HCT116 (cell line): ENCODE results near the gene LKAAEAR1. TPM values are rescaled to one million over a fixed set of nuclear protein-coding genes. Genes with fewer than 3 reads are reported as not detected.

Experiments used
- ATAC-seq: fragments of 200-7000 bp; cut with Tn5 transposase; 2 replicates; pipeline ENCODE4 v1.9.1; 2020; ENCODE audit warnings: mild to moderate bottlenecking, moderate library complexity
- BruUV-seq: library from RNA; stranded (reverse); fragments of 400-500 nt; replicated peaks from 2 replicates; lab custom pipeline; 2021; lab: Mats Ljungman, UMichigan
- CTCF ChIA-PET: fragments of 300-600 bp; sonication (Branson Sonifier 250); formaldehyde crosslinking; loops from one replicate; lab custom pipeline; 2021; ENCODE audit warnings: antibody characterized with exemption; lab: Charles Lee
- POLR2A ChIA-PET: fragments of 300-600, 350-600 bp; sonication (Branson Sonifier 250); formaldehyde crosslinking; loops from one replicate; lab custom pipeline; 2021; ENCODE audit warnings: antibody characterized with exemption; lab: Charles Lee
- RAD21 ChIA-PET, 2 experiments: fragments of 300-600 bp; sonication (Branson Sonifier 250); formaldehyde crosslinking; loops; one replicate each; lab custom pipeline; 2023; ENCODE audit warnings: low total read pairs in 2 of 2; ENCODE audit not compliant: uncharacterized antibody in 2 of 2, unreplicated experiment in 2 of 2, low non-redundant PET in 1 of 2; lab: Charles Lee
- DNase-seq: peaks from one replicate; pipeline ENCODE4 v3.0.0-alpha.2; 2010; ENCODE audit warnings: low read depth, low spot score
- H2AFZ ChIP-seq: fragments of 200-600 bp; shearing (Covaris generic), sonication (generic); 2 replicates; pipeline ENCODE4 v1.6.1; 2017; ENCODE audit warnings: low read depth, mixed run types, mixed read lengths, antibody characterized with exemption, low read length; ENCODE audit not compliant: poor library complexity, severe bottlenecking
- H3K27ac ChIP-seq: 2 replicates; pipeline ENCODE4 v1.5.1; 2012; ENCODE audit warnings: low read depth, low read length
- H3K27me3 ChIP-seq: fragments of 200-600 bp; sonication (generic); 2 replicates; pipeline ENCODE4 v1.6.1; 2016; ENCODE audit warnings: mixed run types, low read length, mixed read lengths; ENCODE audit not compliant: insufficient read depth
- H3K36me3 ChIP-seq, 2 experiments: fragments of 200-500 bp in 1 of 2; fragments of 200-600 bp in 1 of 2; sonication (Bioruptor generic) in 1 of 2; sonication (generic) in 1 of 2; 2 replicates each; pipeline versions ENCODE4 v1.5.1 to v1.6.1; 2014 to 2016; ENCODE audit warnings: low read length in 2 of 2, inconsistent platforms in 1 of 2, mixed read lengths in 1 of 2, mixed run types in 1 of 2; ENCODE audit not compliant: insufficient read depth in 2 of 2, control insufficient read depth in 1 of 2
- H3K4me1 ChIP-seq, 2 experiments: fragments of 200-600 bp in 1 of 2; sonication (generic) in 1 of 2; 2 replicates each; pipeline versions ENCODE4 v1.5.1 to v1.6.1; 2012 to 2017; ENCODE audit warnings: low read length in 2 of 2, inconsistent platforms in 1 of 2, mild to moderate bottlenecking in 1 of 2, mixed read lengths in 1 of 2, mixed run types in 1 of 2, moderate library complexity in 1 of 2; ENCODE audit not compliant: insufficient read depth in 2 of 2, control insufficient read depth in 1 of 2
- H3K4me2 ChIP-seq: fragments of 200-600 bp; sonication (generic); 2 replicates; pipeline ENCODE4 v1.6.1; 2017; ENCODE audit warnings: mixed run types, low read length, mixed read lengths
- H3K4me3 ChIP-seq, 2 experiments: fragments of 200-600 bp in 1 of 2; sonication (generic) in 1 of 2; replicated peaks in 1 of 2; 2 replicates each; pipeline ENCODE4 v1.5.1; 2011 to 2016; ENCODE audit warnings: low read length in 2 of 2, control low read depth in 1 of 2, low read depth in 1 of 2, mild to moderate bottlenecking in 1 of 2, mixed read lengths in 1 of 2, mixed run types in 1 of 2
- H3K79me2 ChIP-seq: fragments of 200-600 bp; sonication (generic); 2 replicates; pipeline ENCODE4 v1.6.1; 2017; ENCODE audit warnings: mild to moderate bottlenecking, mixed run types, low read length, moderate library complexity, mixed read lengths; ENCODE audit not compliant: insufficient read depth
- H3K9ac ChIP-seq: fragments of 200-600 bp; sonication (generic); 2 replicates; pipeline ENCODE4 v1.6.1; 2016; ENCODE audit warnings: low read length, mixed read lengths
- H3K9me2 ChIP-seq: fragments of 200-600 bp; sonication (generic), shearing (Covaris generic); 2 replicates; pipeline ENCODE4 v1.6.1; 2017; ENCODE audit warnings: mixed run types, mild to moderate bottlenecking, moderate library complexity; ENCODE audit not compliant: insufficient read depth
- H3K9me3 ChIP-seq, 2 experiments: fragments of 200-500 bp in 1 of 2; fragments of 200-600 bp in 1 of 2; sonication (Bioruptor generic) in 1 of 2; sonication (generic) in 1 of 2; 2 replicates each; pipeline ENCODE4 v1.6.1; 2014 to 2017; ENCODE audit warnings: low read length in 2 of 2, mixed read lengths in 2 of 2, inconsistent platforms in 1 of 2, low read depth in 1 of 2, mild to moderate bottlenecking in 1 of 2, mixed run types in 1 of 2, moderate library complexity in 1 of 2; ENCODE audit not compliant: control insufficient read depth in 1 of 2, insufficient read depth in 1 of 2
- H4K20me1 ChIP-seq: fragments of 200-600 bp; sonication (generic), shearing (Covaris generic); 2 replicates; pipeline ENCODE4 v1.6.1; 2017; ENCODE audit warnings: mixed run types, mild to moderate bottlenecking, moderate library complexity; ENCODE audit not compliant: insufficient read depth
- ATF3 ChIP-seq: IDR thresholded peaks from 2 replicates; pipeline ENCODE4 v1.6.1; 2012
- CBX3 ChIP-seq: IDR thresholded peaks from 2 replicates; pipeline ENCODE4 v1.6.1; 2012; ENCODE audit warnings: low read depth
- CEBPB ChIP-seq: IDR thresholded peaks from 2 replicates; pipeline ENCODE4 v1.6.1; 2012; ENCODE audit warnings: low read depth
- EGR1 ChIP-seq: IDR thresholded peaks from 2 replicates; pipeline ENCODE4 v1.6.1; 2012; ENCODE audit warnings: low read depth
- EZH2phosphoT487 ChIP-seq: fragments of 200-600 bp; IDR thresholded peaks from 2 replicates; pipeline ENCODE4 v1.6.1; 2018; ENCODE audit warnings: antibody characterized with exemption, borderline replicate concordance
- FOSL1 ChIP-seq: IDR thresholded peaks from 2 replicates; pipeline ENCODE4 v1.6.1; 2012; ENCODE audit warnings: low read depth
- JUND ChIP-seq: IDR thresholded peaks from 2 replicates; pipeline ENCODE4 v1.6.1; 2012
- MAX ChIP-seq: IDR thresholded peaks from 2 replicates; pipeline ENCODE4 v1.6.1; 2012
- POLR2A ChIP-seq: IDR thresholded peaks from 2 replicates; pipeline ENCODE4 v1.7.0; 2011; ENCODE audit warnings: borderline replicate concordance; ENCODE audit not compliant: insufficient read depth, insufficient read length; ENCODE audit errors: extremely low read depth
- POLR2AphosphoS5 ChIP-seq: IDR thresholded peaks from 2 replicates; pipeline ENCODE4 v1.6.1; 2011; ENCODE audit warnings: mild to moderate bottlenecking, low read depth, low read length, moderate library complexity
- RAD21 ChIP-seq: IDR thresholded peaks from 2 replicates; pipeline ENCODE4 v1.6.1; 2012; ENCODE audit warnings: low read depth, mild to moderate bottlenecking
- REST ChIP-seq: IDR thresholded peaks from 2 replicates; pipeline ENCODE4 v1.6.1; 2012; ENCODE audit warnings: low read depth
- SIN3A ChIP-seq: IDR thresholded peaks from 2 replicates; pipeline ENCODE4 v1.6.1; 2012; ENCODE audit warnings: low read depth
- SP1 ChIP-seq: IDR thresholded peaks from 2 replicates; pipeline ENCODE4 v1.6.1; 2012; ENCODE audit warnings: low read depth
- SRF ChIP-seq: IDR thresholded peaks from 2 replicates; pipeline ENCODE4 v1.6.1; 2012; ENCODE audit warnings: low read depth
- TCF7L2 ChIP-seq: IDR thresholded peaks from 2 replicates; pipeline ENCODE4 v1.7.0; 2011; ENCODE audit warnings: borderline replicate concordance, inconsistent platforms; ENCODE audit not compliant: insufficient read depth, insufficient read length; ENCODE audit errors: extremely low read depth
- YY1 ChIP-seq: IDR thresholded peaks from 2 replicates; pipeline ENCODE4 v1.6.1; 2011; ENCODE audit warnings: low read length, low read depth, moderate library complexity, mild to moderate bottlenecking; ENCODE audit not compliant: insufficient replicate concordance; ENCODE audit errors: extremely low read depth
- ZBTB33 ChIP-seq: IDR thresholded peaks from 2 replicates; pipeline ENCODE4 v1.6.1; 2011; ENCODE audit warnings: mild to moderate bottlenecking, low read length, moderate library complexity; ENCODE audit not compliant: insufficient replicate concordance; ENCODE audit errors: extremely low read depth
- ZFX ChIP-seq: fragments of 450-650 bp; IDR thresholded peaks from 2 replicates; pipeline ENCODE4 v1.6.1; 2017
- ZNF274 ChIP-seq: fragments of 200-500 bp; sonication (Bioruptor generic); IDR thresholded peaks from 2 replicates; pipeline ENCODE4 v1.6.1; 2014; ENCODE audit warnings: mild to moderate bottlenecking, low read depth, low read length, inconsistent platforms
- intact Hi-C: fragments of 100-400 bp; cut with micrococcal nuclease; formaldehyde crosslinking; loops from 2 replicates; pipeline ENCODE4 v1.10.0; 2022
- total RNA-seq: library from RNA; stranded (reverse); gene quantifications from one replicate; pipeline ENCODE4 v1.2.1, GENCODE V29; 2021; ENCODE audit not compliant: unreplicated experiment

LKAAEAR1 gene
- total RNA-seq, 1 experiment from 2014 or later = not detected

- no peak for TF ChIP-seq EGR1
- TF ChIP-seq ATF3 = no peak
These were observed 7.6 kb upstream of the LKAAEAR1 start (continued) for GRCh38 chr20:64091770-64092169.

GRCh38 chr20:64091340-64091739 lies 7.1 kb upstream of the LKAAEAR1 start:
- ChIA-PET POLR2A (no interaction called here), RAD21 (no interaction called here), CTCF (no interaction called here)
- Histone ChIP-seq H3K27ac (no peak overlapping the region), H3K4me1 (no peaks in the 10 kb centered on the region), H4K20me1 (no peaks in the 10 kb centered on the region), H3K9ac (no peak overlapping the region), H3K79me2 (no peaks in the 10 kb centered on the region), H3K9me2 (no peaks in the 10 kb centered on the region), H3K9me3 (peaks cover 6% of the 10 kb centered on the region in 2 experiments; a peak in 2 of 4 replicates), H2AFZ (no peak overlapping the region), H3K4me3 (no peak overlapping the region), H3K4me2 (no peak overlapping the region), H3K27me3 (no peaks in the 10 kb centered on the region), H3K36me3 (no peaks in the 10 kb centered on the region)
- ATAC-seq (no peak), DNase-seq (no peak)
- TF ChIP-seq CEBPB (no peak), ZNF274 (no peak), SP1 (no peak), SIN3A (no peak), ATF3 (no peak), POLR2AphosphoS5 (no peak), JUND (no peak), POLR2A (no peak), MAX (no peak), EZH2phosphoT487 (no peak), ZFX (no peak), CBX3 (no peak), ZBTB33 (no peak), RAD21 (no peak), TCF7L2 (no peak), YY1 (no peak), SRF (no peak), REST (no peak), FOSL1 (no peak), EGR1 (no peak)
- BruUV-seq = no TSS peak
- intact Hi-C loops = no loop called here
